HepG2 (cell line): ENCODE results near the gene KLHL30. TPM values are rescaled to one million over a fixed set of nuclear protein-coding genes. Genes with fewer than 3 reads are reported as not detected.

Experiments used
- HMGXB4 ChIP-seq, 2 experiments: sonication (generic) in 1 of 2; formaldehyde crosslinking in 1 of 2; IDR thresholded peaks; 2 replicates each; pipeline versions ENCODE4 v1.4.0 to v1.6.1; 2018 to 2020; ENCODE audit warnings: missing genetic modification reagents in 2 of 2, borderline replicate concordance in 1 of 2, low read depth in 1 of 2, mild to moderate bottlenecking in 1 of 2, missing biosample characterization in 1 of 2
- NFE2L1 ChIP-seq: sonication (generic); formaldehyde crosslinking; IDR thresholded peaks from 2 replicates; pipeline ENCODE4 v1.4.0; 2020; ENCODE audit warnings: missing genetic modification reagents, mild to moderate bottlenecking, borderline replicate concordance
- SNRNP70 ChIP-seq: fragments of 200-400 bp; formaldehyde crosslinking; IDR thresholded peaks from 2 replicates; pipeline ENCODE4 v1.6.1; 2017; ENCODE audit warnings: mild to moderate bottlenecking, low read depth, low read length, moderate library complexity
- TSC22D2 ChIP-seq: sonication (generic); formaldehyde crosslinking; IDR thresholded peaks from 2 replicates; pipeline ENCODE4 v1.5.1; 2020; ENCODE audit warnings: missing genetic modification reagents, mild to moderate bottlenecking, borderline replicate concordance
- UBTF ChIP-seq: sonication (generic); formaldehyde crosslinking; IDR thresholded peaks from 2 replicates; pipeline ENCODE4 v1.4.0; 2020; ENCODE audit warnings: mild to moderate bottlenecking, missing genetic modification reagents
- YY1 ChIP-seq: IDR thresholded peaks from 2 replicates; pipeline ENCODE4 v1.6.1; 2011; ENCODE audit warnings: low read length, low read depth, moderate library complexity, mild to moderate bottlenecking; ENCODE audit not compliant: insufficient read depth, insufficient replicate concordance
- ZBTB34 ChIP-seq: sonication (generic); formaldehyde crosslinking; IDR thresholded peaks from 2 replicates; pipeline ENCODE4 v1.8.0; 2022; ENCODE audit warnings: mild to moderate bottlenecking, missing genetic modification reagents
- ZBTB49 ChIP-seq: sonication (generic); formaldehyde crosslinking; IDR thresholded peaks from 2 replicates; pipeline ENCODE4 v1.4.0; 2020; ENCODE audit warnings: missing genetic modification reagents, borderline replicate concordance
- ZNF274 ChIP-seq: sonication (generic); formaldehyde crosslinking; IDR thresholded peaks from 2 replicates; pipeline ENCODE4 v1.5.1; 2020; ENCODE audit warnings: mild to moderate bottlenecking, missing genetic modification reagents
- ZNF547 ChIP-seq: sonication (generic); formaldehyde crosslinking; IDR thresholded peaks from 2 replicates; pipeline ENCODE4 v1.5.1; 2020; ENCODE audit warnings: mild to moderate bottlenecking, missing genetic modification reagents
- ZNF598 ChIP-seq: sonication (generic); formaldehyde crosslinking; IDR thresholded peaks from 2 replicates; pipeline ENCODE4 v1.5.1; 2020; ENCODE audit warnings: mild to moderate bottlenecking, missing genetic modification reagents, borderline replicate concordance
- ZNF644 ChIP-seq: IDR thresholded peaks from 2 replicates; pipeline ENCODE4 v1.6.1; 2016; ENCODE audit warnings: low read depth
- ZNF782 ChIP-seq: sonication (generic); formaldehyde crosslinking; IDR thresholded peaks from 2 replicates; pipeline ENCODE4 v1.4.0; 2020; ENCODE audit warnings: missing genetic modification reagents, mild to moderate bottlenecking, borderline replicate concordance
- ZSCAN20 ChIP-seq: sonication (generic); formaldehyde crosslinking; IDR thresholded peaks from 2 replicates; pipeline ENCODE4 v1.4.0; 2020; ENCODE audit warnings: missing genetic modification reagents, mild to moderate bottlenecking, borderline replicate concordance
- polyA plus RNA-seq, 8 experiments: library from polyadenylated mRNA; depleted of rRNA in 3 of 8; stranded (reverse) in 7 of 8; unstranded in 1 of 8; fragments of >200 nt; fragmentation: Illumina TruSeq in 4 of 8; extraction: Trizol in 4 of 8; gene quantifications; 2 replicates each; pipeline versions ENCODE4 v1.2.1 to v1.2.3, GENCODE V29; 2011 to 2016; ENCODE audit warnings: low read depth in 4 of 8, missing spikeins in 1 of 8, mixed read lengths in 1 of 8; ENCODE audit not compliant: insufficient read depth in 1 of 8
- total RNA-seq, 5 experiments: library from RNA; depleted of rRNA; stranded (reverse); fragments of >200 nt; fragmentation: Illumina TruSeq; extraction: Trizol; gene quantifications; 2 replicates each; pipeline ENCODE4 v1.2.3, GENCODE V29; 2016; ENCODE audit warnings: low read depth in 1 of 5

The KLHL30 gene
- total and polyA plus RNA-seq, 2 of the 13 experiments (the other 11 are each of a cell fraction or from before 2014, with no cell fraction given) = 0.05 TPM; not detected in 1

GRCh38 chr2:238136820-238137537 is 1.5 kb upstream of the KLHL30 start (continued):
- TF ChIP-seq ZNF547 (CRISPR knock-in tag) (no peak), YY1 (peak; percentile 55), ZNF274 (CRISPR knock-in tag) (peak; percentile 65; the same call in 1 of the 2 replicates), ZSCAN20 (CRISPR knock-in tag) (no peak), UBTF (CRISPR knock-in tag) (peak; percentile 69), ZNF644 (CRISPR knock-in tag) (0 out of 2 replicates have a peak, but pooled peaks have one; percentile 14), HMGXB4 (CRISPR knock-in tag; IDR thresholded peaks at IDR 0.05; ENCODE audit: borderline replicate concordance in 1 of 2, low read depth in 1 of 2) (no peak), ZNF782 (CRISPR knock-in tag) (0 out of 2 replicates have a peak, but pooled peaks have one; percentile 62), TSC22D2 (CRISPR knock-in tag) (no peak), ZNF598 (0 out of 2 replicates have a peak, but pooled peaks have one; percentile 36), NFE2L1 (peak; percentile 85; the same call in 1 of the 2 replicates), ZBTB49 (CRISPR knock-in tag) (no peak), ZBTB34 (CRISPR knock-in tag) (peak; percentile 96), SNRNP70 (no peak)
